Measurements from ENCODE around the gene FAF1.

The FAF1 gene

DNA sequence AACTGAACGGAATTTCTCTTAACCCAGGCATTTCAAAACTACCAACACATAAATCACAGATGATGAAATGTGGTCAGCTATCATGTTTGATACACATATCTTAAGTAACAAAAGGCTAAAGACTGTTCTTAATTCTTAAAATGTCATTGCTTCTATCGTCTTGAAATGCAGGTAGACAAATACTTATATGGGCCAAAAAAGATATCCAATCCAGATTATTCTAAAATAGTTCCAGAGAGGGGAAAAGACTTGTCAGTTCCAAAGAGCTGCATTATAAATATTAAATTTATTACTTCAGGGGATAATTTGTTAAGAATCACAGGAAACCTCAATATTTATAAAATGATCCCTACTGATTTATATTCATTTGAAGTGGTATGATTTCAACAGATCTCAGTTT is 259.4 kb downstream of the FAF1 start:
- DNase-seq (ENCODE audit: low spot score): no peak

DNA sequence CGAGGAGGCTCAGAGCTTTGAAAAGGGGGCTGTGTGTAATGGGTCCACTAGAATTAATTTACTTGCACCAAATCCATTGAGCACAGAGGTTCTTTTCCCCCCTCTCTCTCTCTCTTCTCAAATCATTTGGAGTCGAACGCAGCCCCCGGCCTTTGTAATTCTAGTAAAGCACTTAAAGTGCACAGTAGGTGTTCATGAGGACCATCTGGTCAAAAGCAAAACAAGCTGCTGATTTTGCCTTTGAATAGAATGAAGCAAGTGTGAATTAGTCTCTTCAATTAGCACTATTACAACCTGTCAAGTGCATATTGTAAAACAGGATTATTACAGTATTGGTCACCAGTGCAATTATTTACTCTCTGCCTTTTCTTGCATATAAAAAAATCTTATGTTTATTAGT is 259.9 kb downstream of the FAF1 start:
- DNase-seq (ENCODE audit: low spot score): no peak

DNA sequence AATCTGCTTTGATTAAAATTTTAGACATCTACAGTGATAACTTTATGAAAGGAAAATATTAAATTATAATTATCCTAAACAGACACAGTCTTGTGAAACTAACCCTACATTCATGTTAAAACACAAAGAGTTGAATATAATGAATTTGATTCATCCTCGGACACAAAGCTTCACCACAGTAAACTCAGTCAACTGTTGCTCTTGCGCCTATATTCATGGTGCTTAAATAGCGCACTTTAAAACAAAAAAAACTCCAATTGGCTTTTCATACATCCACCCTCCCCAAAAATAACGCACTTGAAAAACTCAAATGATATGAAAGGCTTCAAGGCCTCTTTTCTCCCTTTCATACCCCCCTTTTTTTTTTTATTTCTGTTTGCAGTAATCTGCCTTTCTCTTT is 260.3 kb downstream of the FAF1 start:
- DNase-seq (ENCODE audit: low spot score): no peak

DNA sequence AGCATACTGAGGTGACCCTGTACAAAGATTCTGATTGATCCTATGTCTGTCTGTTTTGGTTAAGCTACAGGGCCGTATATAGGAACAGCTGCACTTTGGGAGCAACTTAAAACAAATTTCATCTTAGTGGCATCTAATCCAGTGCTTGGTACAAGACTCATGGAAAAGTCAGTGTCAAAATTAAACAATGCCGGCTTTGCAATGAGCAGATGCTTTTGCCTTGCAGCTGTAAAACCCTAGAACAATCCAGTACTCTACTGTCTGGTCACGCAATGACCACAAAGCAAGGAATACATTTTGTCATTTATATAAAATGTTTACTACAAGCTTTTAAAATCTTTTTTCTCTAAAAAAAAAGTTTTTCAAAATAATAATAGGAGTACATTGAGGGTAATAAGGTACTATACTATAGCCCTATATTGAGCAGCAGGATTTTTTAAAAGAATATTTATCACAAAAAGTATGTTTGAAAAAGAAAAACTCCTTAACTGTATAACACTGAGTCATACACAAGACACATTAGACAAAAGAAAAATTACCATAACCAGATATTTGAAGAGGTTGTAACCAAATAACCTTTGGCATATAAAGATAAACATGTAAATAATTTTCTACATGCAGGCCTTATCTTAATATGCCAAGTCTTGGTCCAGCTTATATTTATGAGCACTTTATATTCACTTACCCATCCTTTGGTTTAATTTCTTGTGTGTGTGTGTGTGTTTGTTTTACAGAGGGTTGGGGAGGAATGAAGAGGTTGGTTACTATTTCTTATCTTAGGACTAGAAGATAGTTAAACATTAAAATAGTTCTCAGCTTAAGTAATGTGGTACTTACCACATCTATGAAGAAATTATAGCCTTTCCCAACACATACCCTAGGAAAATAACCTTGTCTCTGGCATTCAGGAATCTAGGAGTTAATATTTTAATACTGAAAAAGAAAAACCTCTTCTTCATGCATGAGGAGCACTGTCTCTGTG is 262.3 kb downstream of the FAF1 start:
- no peak for DNase-seq (ENCODE audit: low spot score)

DNA sequence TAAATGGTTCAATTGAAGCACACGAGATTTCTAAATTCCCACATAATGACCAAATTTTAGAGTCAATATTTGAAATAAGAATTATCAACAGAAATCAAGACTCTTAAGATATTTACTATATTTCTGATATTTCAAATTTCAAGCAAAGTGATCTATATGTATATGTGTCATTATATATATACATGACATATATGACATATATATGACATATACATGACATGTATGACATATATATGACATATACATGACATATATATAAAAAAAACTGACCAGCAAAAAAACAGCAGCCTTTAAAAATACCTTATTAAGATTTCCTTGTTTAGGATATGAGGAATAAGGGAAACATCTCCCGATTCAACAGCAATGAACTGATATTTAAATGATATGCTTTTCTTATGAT is 266.2 kb downstream of the FAF1 start:
- DNase-seq (ENCODE audit: low spot score): no peak

DNA sequence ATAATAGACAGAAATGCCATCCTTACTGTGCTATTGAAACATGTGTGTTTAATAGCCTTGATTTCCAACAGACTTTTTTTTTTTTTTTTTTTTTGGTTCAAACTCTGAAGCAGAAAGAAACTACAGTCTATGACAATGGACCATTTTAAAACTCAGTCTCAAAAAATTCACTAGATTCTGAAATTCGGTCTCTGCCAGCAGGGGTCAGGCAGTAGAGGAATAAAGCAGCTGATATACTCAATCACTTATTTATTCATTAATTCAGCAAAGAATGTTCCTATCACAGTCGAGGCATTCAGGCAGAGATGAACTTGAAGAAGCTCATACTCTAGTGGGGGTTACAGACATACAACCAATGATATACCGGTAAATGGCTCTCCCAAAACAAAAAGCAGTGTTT is 275.9 kb downstream of the FAF1 start:
- no peak for DNase-seq (ENCODE audit: low spot score)

DNA sequence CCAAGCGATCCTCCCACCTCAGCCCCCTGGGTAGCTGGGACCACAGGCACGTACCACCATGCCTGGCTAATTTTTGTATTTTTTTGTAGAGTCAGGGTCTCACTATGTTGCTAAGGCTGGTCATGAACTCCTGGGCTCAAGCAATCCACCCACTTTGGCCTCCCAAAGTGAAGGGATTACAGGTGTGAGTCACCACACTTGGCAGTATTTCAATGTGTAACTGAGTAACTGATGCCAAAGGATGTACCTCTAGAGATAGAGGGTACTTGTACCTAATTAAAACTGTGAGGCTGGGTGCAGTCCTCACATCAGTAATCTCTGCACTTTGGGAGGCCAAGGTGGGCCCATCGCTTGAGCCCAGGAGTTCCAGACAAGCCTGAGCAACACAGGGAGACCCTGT is 278.1 kb downstream of the FAF1 start:
- DNase-seq (ENCODE audit: low spot score): no peak

DNA sequence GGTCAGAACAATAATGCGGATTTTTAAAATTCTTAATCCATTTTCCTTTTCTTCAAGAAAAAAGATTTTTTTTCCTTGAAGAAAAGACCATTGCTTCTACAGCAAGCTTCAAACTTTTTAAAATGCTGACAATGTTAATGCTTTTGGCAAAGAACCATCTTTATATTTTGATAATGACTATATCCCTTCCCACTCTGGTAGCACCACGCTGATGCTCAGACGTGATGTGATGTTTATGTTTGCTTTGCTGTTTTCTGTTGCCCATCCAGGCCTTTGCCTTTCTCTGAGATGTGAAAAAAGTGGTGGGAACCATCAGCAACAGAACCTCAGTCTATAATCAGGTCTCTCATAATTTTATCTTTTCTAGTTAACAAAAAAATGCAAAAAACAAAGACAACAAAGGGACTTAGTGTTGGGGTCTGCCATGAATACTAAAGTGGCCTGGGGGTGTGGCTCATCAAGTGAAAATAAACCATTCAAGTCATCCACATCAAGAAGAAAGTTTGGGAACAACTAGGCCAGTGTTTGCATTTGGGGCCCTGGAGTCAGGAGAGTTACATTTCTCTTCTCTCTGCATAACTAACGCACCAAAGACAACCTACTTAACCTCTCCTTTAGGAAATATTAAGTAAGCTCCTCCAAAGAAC is 292.2 kb downstream of the FAF1 start:
- DNase-seq (ENCODE audit: low spot score): no peak

DNA sequence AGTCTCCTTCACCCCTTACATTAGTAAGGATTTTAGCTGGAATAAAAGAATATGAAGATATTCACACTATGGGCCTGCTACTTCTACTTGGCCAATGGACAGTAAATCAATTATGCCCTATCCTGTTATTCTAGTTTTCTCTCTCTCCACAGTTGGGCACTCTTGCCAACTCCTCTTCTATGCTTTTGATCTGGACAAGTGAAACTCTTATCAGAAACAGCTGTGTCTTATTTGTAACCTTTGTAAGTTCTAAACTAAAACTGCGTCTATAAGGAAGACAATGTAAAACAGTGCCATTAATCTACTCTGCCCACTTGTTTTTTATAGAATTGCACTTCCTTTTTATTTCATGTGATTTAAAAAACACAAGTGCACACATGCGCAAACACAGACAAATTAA is 292.8 kb downstream of the FAF1 start:
- DNase-seq (ENCODE audit: low spot score): no peak

DNA sequence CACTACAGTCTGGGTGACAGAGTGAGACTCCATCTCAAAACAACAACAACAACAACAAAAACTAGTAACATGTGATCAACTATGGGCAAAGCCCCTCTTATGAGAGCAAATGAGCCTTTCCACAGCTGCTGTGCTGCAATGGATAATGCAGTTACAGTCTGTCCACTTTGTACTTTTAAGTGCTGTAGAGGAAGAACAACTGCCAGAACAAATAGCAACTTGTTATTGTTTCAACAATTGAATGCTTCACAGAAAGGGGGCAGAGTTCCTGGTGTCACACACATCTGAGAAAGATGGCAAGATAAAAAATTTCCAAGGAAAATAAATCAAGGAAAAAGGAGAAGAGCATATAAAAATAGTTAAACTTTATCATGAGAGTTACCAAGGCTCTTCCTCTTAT is 293.2 kb downstream of the FAF1 start:
- no peak for DNase-seq (ENCODE audit: low spot score)

DNA sequence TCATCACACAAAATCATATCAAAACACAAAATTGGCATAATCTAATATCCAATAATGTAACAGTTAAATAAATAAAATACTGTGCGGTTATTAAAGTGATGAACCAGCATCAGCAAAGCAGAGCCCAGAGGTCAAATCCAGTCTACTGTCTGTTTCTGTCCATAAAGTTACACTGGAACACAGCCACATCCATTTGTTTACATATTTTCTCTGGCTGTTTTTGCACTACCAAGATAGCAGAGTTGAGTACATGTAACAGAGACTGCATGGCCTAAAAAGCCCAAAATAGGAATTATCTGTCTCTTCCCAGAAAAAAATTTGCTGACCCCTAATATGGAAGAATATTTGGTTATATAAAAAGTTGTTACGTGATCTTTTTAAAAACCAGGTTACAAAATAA is 294.7 kb downstream of the FAF1 start:
- no peak for DNase-seq (ENCODE audit: low spot score)

DNA sequence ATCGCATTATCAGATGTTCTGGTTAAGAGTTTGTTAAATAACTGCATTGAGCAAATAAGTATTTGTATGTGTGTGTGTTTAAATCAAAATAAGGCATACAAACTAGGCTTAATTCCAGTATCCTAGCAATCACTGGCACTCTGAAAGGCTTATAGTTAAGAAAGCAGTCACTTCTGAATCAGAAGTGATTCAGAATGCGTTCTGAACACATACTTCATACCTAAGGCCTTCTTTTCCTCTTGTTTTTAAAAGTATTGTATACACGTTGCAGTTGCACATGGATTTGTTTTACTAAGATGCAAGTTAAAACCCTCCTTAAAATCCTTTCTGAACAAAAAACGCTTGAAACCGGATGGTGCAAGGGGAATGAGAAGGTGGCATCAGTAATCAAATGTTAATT is 298.4 kb downstream of the FAF1 start:
- DNase-seq (ENCODE audit: low spot score): no peak

DNA sequence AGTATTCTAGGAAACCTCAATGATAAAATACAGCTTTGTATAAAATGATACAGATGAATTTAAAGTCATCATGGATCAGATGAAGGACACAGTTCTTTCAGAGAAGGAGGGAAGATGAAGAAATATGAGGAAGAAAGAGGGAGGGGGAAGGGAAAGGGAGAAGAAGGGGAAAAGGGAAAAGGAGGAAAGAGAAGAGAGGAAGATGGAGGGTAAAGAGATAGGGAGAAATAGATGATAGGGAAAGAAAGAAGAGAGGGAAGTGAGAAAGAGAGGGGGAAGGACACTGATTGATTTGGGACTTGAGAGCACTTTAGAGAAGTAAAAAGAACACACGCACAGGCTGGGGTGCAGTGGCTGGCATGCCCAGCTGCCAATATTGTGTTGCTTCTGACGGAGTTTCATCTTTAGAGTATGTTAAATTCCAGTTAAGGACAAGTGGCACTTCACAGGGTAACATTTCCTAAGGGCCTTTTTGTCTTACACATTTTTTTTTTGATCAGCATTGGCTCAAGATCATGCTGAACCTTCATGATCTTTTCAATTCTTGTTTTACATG is 300.9 kb downstream of the FAF1 start:
- no peak for DNase-seq (ENCODE audit: low spot score)

DNA sequence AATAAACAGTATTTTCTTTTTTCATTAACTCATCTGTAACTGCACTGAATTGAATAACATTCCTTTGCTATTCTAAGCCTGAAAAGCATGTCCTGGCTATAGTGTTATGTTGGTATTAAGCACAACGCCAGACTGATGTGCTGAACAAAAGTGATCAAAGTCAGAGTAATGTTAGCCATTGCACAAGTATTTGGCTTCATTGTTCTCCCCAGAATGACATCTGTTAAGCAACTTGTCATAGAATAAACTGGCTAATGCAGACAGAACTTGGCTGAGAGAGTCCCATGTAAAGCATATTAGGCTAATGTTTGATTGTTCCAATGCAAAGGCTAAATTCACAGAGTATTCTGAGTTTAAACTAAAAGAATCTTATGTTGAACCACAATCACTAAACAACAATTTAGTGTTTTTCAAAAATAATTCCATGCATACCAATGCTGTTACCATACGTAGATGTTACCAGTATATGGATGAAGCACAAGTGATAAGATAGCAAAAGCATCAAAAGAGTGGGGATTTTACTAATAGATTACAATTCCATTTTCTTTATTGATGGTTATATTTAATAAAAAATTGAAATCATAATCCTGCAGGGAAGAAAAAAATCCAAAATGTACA is 301.5 kb downstream of the FAF1 start:
- DNase-seq (ENCODE audit: low spot score): no peak

DNA sequence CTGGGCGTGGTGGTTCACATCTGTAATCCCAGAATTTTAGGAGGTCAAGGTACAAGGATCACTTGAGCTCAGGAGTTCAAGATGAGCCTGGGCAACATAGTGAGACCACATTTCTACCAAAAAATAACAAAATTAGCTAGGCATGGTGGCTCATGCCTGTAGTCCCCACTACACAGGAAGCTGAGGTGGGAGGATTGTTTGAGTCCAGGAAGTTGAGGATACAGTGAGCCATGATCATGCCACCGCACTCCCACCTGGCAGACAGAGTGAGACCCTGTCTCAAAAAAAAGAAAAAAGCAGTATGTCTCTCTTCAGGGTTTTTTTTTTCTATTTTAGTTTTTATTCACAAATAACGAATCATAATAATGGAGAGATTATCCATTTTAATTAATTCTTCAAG is 303.1 kb downstream of the FAF1 start:
- DNase-seq (ENCODE audit: low spot score): no peak

DNA sequence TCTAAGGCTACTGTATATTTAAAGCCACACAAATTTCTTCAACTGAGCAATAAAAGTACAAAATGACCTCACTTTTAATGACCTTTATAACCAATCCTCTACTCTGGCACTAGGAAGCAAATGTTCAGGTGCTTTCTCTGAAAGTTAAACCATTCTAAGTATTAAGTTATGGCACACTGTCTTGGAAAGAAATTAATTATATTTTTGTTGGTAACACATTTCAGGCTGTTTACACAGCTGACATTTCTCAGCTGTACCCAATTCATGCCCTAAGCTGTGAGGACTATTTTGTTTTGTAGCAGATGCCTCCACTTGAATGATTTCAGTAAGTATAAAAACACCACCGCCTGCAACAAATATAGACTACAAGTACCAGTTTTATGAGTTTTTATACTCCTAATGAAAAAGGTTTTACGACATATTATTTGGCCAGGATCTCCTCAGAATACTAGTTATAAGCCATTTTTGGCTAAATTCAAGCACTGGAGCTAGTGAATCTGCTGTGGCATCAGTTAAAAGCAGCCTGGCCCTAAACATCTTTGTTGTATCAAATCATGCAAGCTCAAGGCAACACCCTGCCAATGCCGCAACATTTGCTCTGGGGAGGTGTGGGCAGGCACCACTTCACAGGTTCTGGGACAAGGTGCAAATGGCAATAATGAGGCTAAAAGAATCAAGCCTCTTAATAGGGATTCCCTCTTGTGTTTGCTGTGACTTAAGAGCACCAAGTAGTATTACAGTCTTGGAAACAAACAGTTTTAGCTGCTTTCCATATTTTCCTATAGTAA is 308.4 kb downstream of the FAF1 start:
- DNase-seq (ENCODE audit: low spot score): no peak

DNA sequence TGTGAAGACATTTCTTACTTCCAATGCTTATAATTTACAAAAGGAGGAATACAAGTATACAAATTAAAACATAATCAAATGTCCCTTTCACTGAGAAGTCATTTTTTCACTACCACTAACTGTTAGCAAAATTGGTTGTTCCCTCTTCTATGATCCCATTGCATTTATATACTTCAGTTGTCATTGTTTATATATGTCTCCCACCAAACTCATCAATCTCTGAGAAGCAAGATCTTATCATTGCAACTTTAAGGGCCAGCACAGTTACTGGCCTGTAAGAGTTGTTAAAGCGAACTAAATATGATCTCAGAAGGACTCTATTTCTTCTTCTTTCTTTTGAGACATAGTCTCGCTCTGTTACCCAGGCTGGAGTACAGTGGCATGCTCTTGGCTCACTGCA is 313.5 kb downstream of the FAF1 start:
- no peak for DNase-seq (ENCODE audit: low spot score)

DNA sequence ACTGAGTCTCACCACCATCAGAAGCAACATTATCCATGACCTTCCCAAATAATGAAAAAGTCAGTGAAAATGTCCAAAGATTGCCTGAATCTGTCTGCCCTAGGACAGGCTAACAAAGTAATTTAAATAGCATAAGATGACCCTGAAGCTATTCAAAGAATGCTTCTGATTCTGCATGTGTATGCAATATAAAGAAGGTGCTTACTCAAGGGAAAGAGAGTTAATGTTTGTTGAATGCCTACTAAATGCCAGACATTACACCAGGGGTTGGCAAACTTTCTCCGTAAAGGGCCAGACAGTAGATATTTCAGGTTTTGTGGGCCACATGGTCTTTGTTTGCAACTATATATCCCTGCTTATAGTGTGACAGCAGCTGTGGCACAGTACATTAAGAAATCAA is 314.9 kb downstream of the FAF1 start:
- DNase-seq (ENCODE audit: low spot score): no peak

DNA sequence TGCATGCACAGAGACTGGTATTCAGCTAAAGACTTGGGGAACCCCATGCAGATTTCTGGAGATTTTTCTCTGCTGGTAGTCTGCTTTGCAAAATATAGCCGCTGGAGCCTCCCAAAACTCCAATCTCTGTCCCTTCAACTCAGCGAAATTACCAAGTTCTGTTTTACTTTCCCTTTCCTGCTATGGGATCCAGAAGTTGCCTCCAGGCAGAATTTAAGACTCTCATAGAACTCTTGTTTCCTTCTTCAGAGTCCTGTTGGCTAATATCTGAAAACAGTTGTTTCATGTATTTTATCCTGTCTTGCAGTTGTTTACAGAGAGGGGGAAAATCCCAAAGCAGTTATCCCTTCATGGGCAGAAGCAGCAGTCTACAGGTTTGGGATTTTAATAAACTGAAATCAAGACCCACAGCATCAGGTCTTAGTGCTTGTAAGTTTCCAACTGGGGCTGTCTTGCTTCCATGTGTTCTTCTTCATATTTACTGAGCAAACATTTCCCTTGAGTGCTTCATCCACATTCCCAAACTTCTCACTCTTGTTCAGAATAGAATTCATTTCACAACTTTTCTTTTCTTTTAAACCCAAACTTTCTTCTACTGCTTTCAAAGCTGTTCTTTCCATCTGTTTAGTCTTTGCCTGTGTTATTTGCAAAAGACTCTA is 315.5 kb downstream of the FAF1 start:
- DNase-seq (ENCODE audit: low spot score): no peak

DNA sequence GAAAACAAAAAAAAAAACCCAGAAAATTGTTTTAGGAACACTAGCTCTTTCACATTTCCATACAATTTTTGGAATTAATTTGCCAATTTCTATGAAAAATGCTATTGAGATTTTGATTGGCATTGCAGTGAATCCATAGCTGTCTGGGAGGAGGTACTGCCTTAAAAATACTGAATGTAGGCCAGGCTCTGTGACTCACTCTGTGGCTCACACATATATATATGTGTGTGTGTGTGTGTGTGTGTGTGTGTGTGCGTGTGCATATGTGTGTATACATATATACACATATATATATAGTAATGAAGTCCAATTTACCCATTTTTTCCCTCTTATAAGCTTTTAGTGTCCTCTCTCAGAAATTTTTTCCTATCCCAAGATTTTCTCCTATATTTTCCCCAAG is 322.6 kb downstream of the FAF1 start:
- DNase-seq (ENCODE audit: low spot score): no peak

DNA sequence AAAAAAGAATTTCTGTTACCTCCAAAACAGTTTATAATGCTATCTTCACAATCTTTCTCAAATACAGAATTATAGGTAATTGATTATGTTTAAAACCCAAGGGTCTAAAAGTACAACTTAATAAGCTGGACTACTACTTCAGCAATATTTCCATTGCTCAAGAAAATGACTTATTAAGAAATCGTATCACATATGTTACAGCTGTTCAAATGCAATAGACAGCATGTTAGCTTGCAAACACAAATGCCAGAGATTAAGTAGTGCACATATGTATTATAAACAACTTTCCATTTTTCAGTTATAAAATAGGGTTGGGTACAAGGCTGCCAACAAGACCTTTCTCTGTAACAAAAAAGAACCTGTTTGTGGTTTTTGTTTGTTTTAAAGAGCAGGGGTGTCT is 325.8 kb downstream of the FAF1 start:
- DNase-seq (ENCODE audit: low spot score): no peak

DNA sequence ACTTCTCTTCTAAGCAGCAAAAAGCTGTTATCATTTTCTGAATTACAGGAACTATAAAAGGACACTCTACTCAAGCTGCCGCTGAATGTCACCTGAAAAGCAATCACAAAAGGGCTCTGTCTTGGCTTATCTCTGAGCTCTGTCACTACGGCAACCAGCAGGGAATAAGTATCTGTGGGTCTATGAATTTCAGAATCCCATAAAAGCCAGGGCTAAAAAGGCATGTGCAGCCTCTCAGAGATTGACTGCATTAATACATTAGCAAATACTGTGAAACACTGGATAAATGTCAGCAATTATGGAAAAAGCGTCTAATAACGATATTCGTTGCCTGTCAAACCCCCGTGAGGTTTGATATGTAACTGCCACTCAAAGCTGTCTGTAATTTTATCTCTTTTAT is 326.6 kb downstream of the FAF1 start:
- DNase-seq (ENCODE audit: low spot score): no peak

All from left forelimb (tissue), 1 donor.